ENCODE results near the gene ZC2HC1B.

DNA sequence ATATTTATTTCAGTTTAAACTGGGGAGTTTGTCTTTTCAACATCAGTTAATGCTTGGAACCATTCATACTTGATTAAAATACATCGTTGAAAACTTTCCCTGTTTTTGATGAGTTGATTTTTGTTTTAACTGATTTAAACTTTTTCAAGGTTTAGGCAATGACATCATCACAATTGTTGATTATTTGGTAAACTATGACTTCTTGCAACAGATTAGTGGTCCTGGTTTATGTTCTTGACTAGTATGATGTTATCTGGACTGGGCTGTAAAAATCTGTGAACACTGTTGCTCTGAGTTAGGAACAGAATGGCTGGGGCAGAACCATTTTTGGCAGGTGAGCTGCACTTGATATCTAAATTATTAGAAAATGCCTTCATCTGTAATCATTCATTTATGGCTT, at the start of gene ZC2HC1B:
- TF ChIP-seq CTCF (IDR thresholded peaks at IDR 0.05; ENCODE audit: low read depth, low read length, poor library complexity, severe bottlenecking), result no peak
- no peak for TF ChIP-seq EZH2phosphoT487 (IDR thresholded peaks at IDR 0.05; ENCODE audit: borderline replicate concordance, low read length)

Measured in DOHH2 (cell line).